SK-MEL-5 (cell line): ENCODE measurements around the gene ZSCAN25. TPM values are rescaled to one million over a fixed set of nuclear protein-coding genes. Genes with fewer than 3 reads are reported as not detected.

ENCODE experiments used
- DNase-seq: peaks from one replicate; pipeline ENCODE4 v3.0.0-alpha.2; 2016; ENCODE audit warnings: low read depth, low spot score
- in situ Hi-C: cut with HindIII; loops from 2 replicates; pipeline ENCODE4 v1.10.0; 2016; ENCODE audit warnings: low sequenced_read_pairs, high pct_unique_total_duplicates, low pct_unique_long_range_greater_than_20kb
- total RNA-seq: library from RNA; depleted of rRNA; stranded (reverse); fragments of >200 nt; shearing (Covaris generic); gene quantifications from 2 replicates; pipeline ENCODE4 v1.2.3, GENCODE V29; 2014

The ZSCAN25 gene
- total RNA-seq, 1 experiment from 2014 or later, result 16.9 TPM

DNA sequence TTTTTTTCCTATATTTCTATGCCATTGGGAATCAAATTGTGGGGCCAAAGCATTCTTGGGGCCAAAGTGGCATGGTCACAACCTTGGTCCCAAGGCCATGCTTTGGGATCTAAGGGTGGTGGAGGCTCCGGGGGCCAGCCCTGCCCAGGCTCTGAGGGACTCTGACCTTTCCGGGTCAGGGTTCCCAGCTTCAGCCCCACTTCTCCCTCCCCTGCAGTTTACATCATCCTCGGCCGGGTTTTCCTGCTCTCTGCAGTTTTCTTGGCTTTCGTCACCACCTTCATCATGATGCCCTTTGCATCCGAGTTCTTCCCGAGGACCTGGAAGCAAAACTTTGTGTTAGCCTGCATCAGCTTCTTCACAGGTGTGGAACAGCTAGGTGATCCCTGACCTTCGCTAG is 10.2 kb upstream of the ZSCAN25 start:
- in situ Hi-C loops, result no loop called here
- no peak for DNase-seq

GRCh38 chr7:99607548-99607947 is 9.2 kb upstream of the ZSCAN25 start:
- no peak for DNase-seq
- in situ Hi-C loops, result no loop called here

DNA sequence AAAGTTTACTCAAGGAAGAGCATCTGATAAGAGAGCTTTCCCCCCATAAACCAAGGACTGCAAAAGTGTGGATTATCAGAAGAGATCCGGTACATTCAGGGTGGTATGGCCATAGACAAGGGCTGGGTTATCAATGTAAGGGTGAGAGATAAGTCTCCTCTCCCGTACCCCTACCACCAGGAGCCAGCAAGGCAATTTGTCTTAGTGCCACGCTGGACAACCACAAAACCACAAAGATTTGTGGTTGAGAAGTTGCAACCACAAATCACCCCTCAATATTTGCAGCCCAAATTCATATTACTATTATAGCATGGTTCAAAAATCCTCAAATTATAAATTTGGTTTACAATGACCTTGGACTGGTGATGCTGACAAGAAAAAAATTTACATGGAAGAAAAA is 2.3 kb upstream of the ZSCAN25 start:
- in situ Hi-C loops, result no loop called here
- no peak for DNase-seq

DNA sequence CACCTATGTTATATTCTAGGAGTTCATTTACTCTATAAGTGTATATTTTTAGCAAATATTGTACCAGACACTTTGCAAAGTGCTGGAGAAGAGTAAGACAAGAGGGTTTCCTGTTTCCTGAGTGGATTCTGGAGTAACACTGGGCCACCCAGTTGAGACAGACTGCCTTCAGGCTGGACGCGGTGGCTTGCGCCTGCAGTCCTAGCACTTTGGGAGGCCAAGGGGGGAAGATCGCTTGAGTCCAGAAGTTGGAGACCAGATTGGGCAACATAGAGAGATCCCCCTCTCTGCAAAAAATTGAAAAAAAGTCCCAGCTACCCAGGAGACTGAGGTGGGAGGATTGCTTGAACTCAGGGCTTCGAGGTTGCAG is 772 bp upstream of the ZSCAN25 start:
- DNase-seq, result no peak
- in situ Hi-C loops, result no loop called here

DNA sequence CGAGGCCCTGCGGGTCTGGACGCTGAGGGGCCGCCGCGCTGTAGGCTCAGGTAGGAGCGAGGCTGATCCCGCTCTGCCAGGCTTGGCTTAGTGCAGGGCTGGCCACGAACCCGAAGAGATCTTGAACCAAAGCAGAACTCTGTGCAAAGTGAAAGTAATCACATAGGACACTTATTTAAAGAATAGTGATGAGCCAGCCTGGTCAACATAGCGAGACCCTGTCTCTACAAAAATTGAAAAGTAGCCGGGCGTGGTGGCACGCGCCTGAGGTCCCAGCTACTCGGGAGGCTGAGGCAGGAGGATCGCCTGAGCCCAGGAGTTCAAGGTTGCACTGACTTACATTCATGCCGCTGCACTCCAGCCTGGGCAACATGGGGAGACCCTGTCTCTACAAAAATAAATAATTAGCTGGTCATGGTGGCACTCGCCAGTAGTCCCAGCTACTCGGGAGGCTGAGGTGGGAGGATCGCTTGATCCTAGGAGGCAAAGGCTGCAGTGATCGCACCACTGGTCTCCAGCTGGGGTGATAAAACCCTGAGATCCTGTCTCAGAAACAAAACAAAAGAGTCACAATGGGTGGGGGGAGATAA is 541 bp downstream of the ZSCAN25 start:
- in situ Hi-C loops, result no loop called here
- no peak for DNase-seq

GRCh38 chr7:99618726-99619125 is 2.0 kb downstream of the ZSCAN25 start:
- in situ Hi-C loops, result no loop called here
- peak; percentile 90 for DNase-seq

DNA sequence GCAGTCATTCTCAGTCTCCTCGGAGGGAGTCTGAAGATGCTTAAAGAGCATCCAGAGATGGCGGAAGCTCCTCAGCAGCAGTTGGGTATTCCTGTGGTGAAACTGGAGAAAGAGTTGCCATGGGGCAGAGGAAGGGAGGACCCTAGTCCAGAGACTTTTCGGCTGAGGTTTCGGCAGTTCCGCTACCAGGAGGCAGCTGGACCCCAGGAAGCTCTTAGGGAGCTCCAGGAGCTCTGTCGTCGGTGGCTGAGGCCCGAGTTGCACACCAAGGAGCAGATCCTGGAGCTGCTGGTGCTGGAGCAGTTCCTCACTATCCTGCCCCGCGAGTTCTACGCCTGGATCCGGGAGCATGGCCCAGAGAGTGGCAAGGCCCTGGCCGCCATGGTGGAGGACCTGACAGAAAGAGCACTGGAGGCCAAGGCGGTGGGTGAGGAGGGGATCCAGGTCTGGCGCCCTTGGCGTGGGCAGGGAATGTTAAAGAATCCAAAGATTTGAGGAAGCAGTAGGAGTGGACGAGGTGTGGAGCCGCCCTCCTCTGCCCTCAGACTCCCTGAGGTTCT is 2.9 kb downstream of the ZSCAN25 start:
- no peak for DNase-seq
- in situ Hi-C loops, result no loop called here

DNA sequence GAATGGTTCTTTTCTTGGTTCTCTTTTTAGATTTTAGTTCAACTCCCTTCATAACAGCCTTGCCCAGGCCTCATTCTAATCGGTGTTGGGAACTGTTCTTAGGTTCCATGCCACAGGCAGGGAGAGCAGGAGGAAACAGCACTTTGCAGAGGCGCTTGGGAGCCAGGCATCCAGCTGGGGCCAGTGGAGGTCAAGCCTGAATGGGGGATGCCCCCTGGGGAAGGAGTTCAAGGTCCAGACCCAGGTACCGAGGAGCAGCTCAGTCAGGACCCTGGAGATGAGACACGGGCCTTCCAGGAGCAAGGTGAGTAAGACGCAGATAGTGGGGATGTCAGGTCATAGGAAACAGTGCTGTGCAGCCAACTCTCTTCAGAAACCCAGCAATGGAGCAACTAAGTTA is 4.5 kb downstream of the ZSCAN25 start:
- in situ Hi-C loops, result no loop called here
- no peak for DNase-seq

GRCh38 chr7:99622596-99622995 is 5.8 kb downstream of the ZSCAN25 start:
- in situ Hi-C loops, result no loop called here
- no peak for DNase-seq

GRCh38 chr7:99623091-99623693 is 6.4 kb downstream of the ZSCAN25 start:
- in situ Hi-C loops, result no loop called here
- no peak for DNase-seq

GRCh38 chr7:99623702-99624447 is 7.1 kb downstream of the ZSCAN25 start:
- in situ Hi-C loops, result no loop called here

DNA sequence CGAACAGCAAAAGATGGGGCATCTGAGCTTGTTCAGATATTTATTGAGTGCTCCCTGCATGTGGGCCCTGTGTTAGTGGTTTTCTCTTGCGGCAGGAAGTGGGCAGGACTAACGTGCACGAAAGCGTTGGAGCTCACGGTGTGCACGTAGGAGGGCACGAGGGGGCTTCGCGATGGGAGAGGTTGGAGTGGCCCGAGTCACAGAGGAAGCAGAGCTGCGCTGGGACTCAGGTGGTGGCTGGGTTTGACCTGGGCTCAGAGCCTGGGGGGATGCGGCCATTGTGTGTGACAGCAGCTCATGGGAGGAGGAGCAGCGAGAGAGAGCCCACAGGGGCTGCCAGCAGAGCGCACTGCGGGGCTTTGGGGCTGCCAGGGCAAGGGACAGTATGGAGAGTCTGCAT is 7.7 kb downstream of the ZSCAN25 start:
- in situ Hi-C loops, result no loop called here
- no peak for DNase-seq

More at GRCh38 chr7:99623702-99624447, 7.1 kb downstream of the ZSCAN25 start:
- no peak for DNase-seq

GRCh38 chr7:99625321-99625720 is 8.6 kb downstream of the ZSCAN25 start:
- DNase-seq, result no peak
- in situ Hi-C loops, result no loop called here

DNA sequence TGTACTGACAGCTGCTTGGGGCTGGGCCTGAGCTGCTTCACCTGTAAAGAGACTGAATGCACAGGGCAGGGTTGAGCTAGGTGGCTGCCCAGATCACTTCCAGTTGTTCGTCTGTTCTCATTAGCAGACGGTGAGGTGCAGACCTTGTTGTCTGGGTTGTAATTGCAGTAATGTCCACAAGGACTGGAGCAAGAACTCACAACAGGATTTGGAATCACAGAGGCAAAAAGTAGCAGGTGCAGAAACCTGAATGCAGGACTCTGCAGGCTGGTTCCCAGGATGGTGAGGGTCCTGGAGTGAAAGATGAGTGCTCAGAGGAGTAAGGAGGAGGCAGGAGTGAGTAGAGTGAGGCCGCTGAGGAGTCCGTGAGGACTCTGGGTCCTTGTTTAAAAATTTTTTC is 9.2 kb downstream of the ZSCAN25 start:
- in situ Hi-C loops, result no loop called here
- DNase-seq, result no peak

DNA sequence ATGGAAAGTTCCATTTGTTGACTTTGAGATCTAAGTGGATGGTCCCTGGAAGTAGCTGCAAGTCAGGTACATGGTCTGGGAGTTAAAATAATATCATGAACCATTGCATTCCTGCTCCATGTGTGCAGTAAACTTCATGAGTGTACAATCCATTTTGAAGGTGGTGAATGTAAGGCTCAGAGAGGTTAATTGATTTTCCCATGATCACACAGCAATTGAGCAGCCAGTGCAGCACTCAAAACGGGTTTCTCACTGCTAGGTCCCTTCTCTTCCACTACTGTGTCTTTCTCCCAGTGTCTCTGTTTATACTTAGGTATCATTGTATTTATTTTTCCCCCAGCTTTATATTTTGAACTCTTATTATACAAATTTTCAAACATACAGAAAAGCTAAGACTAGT is 9.9 kb downstream of the ZSCAN25 start:
- in situ Hi-C loops, result no loop called here
- DNase-seq, result no peak

DNA sequence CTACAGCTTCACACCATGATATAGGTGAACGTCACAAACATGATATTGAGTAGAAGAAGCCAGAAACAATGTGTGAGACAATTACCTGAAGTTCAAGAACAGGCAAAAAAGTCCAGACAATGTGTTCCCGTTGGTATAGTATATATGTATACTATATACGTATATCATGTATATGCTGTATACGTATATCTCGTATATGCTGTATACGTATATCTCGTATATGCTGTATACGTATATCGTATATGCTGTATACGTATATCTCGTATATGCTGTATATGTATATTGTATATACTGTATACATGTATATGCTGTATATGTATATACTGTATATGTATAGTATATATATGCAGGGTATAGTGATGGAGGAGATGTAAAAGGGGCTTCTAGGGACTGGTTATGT is 10.8 kb downstream of the ZSCAN25 start:
- in situ Hi-C loops, result no loop called here
- DNase-seq, result no peak

DNA sequence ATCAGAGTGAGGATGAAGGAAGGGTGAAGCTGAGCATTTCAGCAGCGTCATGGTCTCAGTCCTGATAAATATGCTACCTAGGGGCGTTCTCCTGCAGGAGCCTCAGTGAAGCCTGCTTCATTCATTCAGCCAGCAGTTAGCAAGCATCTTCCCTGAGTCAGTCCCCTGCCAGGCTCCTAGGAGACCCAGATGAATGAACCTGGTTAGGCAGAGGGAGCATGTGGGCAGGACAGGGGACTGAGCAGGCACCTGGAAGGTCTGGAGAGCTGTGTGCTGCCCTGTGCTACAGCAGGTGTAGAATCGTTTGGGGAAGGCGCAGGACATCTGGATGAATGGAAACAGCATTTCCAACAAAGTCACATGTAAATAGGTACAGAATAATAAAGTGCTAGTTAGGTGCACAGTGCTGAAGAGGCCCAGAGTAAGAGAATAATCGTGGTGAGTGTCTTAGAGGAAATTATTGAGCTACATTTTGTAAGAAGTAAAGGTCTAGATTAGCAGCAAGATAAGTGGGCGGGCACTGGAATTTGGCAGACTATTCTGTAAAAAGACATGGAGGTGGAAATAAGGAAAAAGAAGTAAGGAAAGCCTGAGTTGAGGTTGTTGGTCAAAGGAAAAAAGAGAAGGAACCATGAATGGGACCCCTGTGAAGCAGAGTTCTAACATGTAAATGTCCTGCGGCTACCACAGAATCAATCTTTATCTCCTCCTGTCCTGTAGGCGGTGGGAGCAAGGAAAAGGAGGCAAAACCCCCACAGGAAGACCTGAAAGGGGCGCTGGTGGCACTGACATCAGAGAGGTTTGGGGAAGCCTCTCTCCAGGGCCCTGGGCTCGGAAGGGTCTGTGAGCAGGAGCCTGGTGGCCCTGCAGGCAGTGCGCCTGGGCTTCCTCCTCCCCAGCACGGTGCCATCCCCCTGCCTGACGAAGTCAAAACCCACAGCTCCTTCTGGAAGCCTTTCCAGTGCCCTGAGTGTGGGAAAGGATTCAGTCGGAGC is 12.0 kb downstream of the ZSCAN25 start:
- in situ Hi-C loops, result no loop called here

GRCh38 chr7:99629643-99630042 is 12.9 kb downstream of the ZSCAN25 start:
- DNase-seq, result no peak
- in situ Hi-C loops, result no loop called here

More for the DNA sequence above, 12.0 kb downstream of the ZSCAN25 start:
- DNase-seq, result no peak
